GM19238 (cell line): ENCODE data around the gene TRPV5.

Experiments
- DNase-seq: peaks from one replicate; pipeline ENCODE4 v3.0.0; 2011; ENCODE audit warnings: low spot score; ENCODE audit not compliant: insufficient read length

Gene TRPV5

DNA sequence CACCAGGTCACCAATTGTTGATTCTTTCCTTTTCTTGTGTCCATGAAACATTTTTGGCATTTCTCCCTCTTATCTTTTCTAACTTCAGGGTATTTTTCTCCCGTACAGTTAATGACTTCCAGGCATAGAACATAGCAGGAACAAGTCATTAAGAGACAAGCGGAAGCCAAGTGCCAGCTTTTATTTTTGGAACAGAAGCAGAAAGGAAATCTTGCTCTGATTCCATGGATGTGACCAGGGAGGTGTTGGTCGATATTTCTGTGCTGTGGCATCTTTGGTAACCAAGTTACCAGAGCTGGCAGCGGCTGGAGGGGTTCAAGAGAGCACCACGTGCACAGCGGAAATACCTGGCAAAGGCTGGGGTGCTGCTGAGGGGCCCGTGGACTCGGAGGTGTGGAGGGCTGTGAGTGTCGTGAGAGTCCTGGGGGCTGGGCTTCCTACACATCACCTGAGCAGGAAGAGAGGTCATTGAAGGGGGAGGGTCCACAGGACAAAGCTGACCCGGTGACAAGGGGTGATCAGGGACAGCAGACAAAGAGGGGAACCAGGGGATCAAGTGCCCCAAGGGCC is 7.5 kb upstream of the TRPV5 start:
- DNase-seq = no peak

DNA sequence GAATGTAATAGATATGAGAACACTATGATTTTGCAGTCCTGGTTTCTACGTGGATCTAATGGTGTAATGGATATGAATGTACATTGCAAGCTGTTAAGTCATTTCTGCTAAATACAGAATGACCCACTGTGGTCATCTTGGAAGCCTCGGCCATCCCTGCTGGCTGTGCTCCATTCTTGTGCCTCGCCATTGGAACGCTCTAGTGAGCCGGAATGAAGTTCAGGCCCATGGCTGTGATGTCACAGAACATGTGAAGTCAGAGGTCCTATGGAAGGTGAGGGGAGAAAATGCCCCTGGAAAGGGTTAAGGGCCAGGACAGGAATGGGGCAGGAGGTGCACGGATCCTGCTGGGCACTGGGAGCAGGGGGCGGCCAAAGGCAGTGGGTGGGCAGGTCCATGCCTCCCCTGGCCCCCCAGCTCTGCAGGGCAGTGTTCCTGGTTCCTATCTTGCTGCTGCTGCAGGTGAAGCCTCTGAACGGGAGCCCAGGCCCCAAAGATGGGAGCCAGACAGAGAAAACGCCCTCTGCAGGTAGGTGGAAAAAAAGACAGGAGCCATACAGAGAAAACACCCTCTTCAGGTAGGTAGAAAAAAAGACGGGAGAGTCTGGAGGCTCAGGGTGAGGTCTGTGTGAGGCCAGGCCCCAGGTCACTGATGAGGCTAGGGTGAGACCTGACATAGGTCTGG is 5.8 kb upstream of the TRPV5 start, which contains the start of gene LLCFC1:
TSS of gene LLCFC1 (plus strand) at position 259 of the 685 bp plus-strand sequence. CDS start at position 397, 138 bp downstream.
- DNase-seq = peak; percentile 13

DNA sequence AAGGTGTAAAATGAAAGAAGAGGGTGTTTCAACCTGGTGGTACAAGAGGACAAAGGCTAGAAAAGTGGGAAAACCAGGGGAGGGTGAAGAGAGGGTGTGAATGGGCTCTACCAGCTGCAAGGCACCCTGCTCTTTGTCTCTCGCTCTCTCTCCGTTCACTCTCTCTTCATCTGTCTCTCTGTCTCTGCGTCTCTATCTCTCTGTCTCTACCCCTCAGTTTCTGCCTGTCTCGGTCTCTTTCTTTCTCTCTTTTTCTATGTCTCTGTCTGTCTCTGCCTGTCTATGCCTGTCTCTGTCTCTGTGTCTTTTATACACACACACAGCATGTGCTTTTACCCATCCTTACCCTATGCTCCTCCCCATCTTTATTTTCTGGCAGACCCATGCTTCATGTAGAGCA is 5.1 kb upstream of the TRPV5 start:
- no peak for DNase-seq

DNA sequence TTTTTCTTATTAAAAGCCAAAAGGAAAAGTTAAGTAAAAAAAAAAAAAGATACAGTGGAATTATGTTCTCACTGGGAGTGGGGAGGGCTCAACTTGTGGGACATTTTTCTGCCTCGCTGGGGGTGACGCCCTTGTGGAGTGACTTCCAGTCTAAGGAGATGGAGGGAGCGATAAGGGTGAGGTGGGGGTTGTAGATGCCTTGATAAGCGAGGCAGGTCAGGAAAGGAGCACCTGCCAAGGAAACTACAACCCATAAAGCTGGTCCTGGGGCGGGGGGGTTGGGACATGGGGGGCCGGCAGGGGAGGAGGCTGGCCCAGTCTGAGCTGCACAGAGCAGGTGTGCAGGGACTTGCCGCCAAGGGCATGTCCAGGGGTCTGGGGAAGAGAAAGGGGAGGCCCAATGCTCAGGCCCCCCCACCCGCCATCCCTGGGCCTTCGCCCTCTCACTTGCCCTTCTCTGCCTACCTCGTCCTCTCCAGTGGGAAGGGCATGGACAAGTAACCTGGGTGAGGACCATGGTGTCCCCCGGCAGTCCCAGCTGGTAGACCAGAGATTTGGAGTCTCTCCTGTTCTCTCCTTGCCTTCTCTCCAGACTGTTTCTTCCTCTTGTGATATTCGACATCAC is 2.5 kb upstream of the TRPV5 start:
- no peak for DNase-seq

DNA sequence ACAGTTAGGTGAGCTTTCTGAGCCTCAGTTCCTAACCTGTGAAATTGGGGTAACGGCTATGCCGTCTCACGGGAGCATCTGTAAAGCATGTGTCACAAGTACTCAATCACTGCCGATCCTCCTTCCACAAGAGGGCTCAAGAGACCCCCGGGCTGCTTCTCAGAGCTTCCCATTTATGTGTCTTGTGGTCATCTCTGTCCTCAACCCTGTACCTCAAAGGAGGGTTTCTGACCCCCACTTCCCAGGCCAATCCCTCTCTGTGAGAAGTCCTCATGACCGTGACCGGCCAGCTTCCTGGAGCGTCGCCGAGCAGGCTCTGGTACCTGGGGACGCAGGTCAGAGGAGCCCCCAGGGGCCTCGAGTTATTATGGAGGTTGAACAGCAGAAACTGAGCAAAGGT is 510 bp upstream of the TRPV5 start:
- no peak for DNase-seq

DNA sequence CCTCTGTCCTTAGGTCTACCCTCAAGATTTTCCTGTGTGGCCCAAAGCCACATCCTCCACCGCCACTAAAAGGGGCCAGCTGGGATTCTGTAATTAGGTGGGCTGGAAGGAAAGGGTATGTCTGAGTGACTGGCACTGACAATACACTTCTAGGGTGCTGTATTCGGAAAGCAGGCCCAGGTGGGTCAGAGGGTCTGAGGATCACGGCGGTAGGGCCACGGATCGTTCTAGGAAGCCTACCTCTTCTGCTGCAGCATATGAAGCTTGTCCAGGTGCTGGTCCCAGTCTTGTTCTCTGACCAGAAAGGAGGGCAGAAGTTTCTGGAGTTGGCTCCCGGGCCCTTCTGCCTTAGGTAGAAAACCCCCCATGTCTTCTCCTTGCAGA is 462 bp downstream of the TRPV5 start:
- DNase-seq = no peak

DNA sequence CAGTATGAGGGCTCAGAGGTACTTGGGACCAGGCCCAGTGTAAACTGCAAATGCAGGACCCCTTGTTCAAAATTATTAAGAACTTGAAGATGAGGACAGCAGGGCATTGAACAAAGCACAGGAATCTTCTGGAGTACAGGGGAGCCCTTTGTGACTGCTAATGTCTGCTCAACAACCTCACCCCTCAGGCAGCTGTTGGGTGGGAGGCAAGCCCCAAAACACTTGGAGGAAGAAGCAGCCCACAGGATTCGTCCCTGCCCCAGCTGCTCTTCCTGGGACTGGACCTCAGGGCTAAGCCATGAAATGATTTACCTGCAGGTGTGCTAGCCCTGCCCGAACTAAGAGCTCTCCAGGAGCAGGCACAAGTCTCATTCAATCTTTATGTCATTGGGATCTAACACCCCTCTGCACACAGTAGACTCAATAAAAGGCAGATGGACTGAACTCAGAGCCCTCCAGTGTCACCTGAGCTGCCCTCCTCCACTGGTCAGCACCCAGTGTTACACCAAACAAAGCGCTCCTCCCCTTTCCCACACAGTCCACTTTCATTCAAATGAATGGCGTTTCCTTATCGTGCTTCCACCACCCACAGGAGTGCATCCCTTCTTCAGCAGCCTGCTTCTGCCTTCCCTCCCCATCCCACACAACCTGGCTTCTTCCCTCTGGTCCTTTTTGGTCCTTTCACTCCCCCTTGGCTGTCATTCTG is 1.0 kb downstream of the TRPV5 start:
- no peak for DNase-seq

DNA sequence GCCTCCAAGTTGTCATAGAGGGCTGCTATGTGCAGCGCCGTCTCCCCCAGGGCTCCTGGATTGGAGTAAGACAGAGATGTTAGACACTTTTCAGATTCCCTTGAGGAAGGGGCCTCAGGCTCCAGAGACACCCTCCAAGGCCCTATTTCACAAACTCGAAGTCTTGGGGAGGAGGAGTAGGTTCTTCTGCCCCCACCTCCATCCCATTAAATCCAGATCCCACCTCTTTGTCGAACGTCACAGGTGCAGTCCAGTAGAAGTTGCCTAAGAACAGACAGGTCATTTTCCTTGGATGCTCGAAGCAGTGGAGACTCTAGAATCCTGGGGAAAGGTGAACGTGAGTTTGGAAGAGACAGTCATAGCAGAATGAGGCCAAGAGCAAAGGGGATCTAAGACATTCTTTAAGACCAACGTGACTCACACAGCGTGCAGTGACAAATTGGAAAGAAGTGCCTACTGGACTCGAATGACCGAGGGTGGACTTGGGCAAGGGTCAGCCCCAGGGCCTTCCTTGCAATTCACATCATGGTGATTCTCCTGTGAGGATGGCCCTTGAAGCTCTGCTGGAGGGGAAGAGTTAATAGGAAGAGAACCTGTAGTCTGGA is 3.3 kb downstream of the TRPV5 start:
- no peak for DNase-seq

DNA sequence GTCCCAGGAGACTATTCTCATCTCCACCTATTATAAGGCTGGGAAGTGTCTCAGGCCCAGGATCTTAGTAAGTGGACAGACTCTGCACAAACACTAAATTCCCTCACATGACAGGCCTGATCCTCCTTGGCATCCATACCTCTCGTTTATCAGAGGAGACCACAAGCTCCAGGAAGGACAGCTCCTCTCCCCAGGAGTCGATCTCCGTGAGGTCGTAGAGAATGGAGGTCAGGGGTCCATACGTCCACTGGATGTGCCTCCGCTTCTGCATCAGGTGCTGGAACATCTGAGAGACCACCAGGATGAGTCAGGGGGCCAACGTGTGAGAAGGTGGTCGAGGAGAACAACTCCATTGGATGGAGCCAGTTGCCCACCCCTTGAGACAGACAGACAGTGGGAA is 5.6 kb downstream of the TRPV5 start:
- DNase-seq = no peak

DNA sequence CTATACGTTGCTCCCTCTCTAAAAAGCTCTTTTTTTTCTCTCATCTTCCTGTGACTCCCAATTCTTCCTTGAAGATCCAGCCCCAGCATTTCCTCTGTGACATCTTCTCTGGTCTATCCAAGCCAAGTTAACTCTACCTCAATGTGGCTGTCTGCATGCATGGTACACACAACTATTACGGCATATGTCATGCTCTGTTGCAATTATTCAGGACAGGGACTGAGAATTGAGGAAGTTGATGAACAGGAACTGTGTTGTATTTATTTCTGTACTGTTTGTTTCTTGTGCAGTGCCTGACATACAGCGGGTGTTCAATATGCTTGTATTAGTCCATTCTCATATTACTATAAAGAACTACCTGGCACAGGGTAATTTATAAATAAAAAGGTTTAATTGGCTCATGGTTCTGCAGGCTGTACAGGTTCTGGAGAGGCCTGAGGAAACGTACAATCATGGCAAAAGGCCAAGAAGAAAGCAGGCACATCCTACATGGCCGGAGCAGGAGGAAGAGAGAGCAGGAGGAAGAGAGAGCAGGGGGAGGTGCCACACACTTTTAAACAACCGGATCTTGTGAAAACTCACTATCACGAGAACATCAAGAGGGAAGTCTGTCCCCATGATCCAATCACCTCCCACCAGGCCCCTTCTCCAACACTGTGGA is 6.3 kb downstream of the TRPV5 start:
- DNase-seq = no peak

DNA sequence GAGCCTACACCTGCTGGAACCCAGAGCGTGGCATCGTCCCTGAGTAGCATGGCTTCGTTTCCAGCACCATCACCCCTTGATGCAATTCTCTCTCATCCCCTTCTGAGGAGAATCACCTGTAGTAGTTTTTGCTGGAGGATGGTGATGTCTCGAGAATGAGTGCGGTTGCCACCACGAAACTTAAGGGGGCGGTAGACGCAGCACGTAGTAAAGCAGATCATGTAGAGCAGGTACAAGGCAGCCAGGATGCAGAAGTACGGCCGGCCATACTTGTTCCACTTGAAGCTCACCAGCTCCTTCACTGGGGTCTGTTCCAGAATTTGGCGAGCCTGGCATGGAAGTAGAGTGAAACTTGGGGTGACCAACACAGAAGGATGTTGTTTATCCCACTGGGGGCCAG is 8.1 kb downstream of the TRPV5 start:
- DNase-seq = no peak

DNA sequence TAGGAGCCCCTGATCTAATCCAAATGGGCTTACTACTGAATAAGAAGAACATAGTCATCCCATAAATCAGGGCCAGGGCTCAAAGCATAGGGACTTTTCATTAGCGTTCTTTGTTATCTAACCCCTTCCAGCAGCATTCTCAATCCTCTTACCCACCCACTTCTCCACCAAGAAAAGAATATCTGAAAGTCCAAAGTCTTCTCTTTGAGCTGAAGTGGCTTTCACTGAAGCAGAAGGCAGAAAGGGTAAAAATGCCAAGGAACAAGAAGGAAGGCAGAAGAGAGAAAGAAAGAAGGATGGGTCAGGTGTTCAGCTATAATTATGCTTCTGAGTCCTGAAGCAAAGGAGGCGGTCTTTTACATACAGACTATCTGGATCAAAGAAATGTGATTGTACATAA is 10.2 kb downstream of the TRPV5 start:
- no peak for DNase-seq

DNA sequence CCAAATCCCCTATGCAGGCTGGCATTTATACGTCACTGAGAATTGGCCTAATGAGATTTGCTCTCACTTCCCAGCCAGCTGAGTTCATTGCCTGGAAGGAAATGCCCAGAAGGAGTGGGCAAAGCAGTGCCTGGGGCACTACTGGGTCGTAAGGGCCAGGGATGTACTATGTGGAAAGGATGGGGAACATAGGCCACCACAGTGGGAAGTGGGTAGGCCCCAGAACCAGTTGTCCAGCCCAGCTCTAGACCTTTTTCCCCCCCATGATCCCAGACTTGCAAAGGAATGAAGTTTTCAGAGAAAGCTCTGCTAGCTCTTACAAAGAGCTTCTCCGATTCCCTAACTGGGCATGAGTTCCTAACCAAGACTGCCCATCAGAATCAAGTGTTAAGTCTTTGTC is 13.9 kb downstream of the TRPV5 start:
- no peak for DNase-seq

DNA sequence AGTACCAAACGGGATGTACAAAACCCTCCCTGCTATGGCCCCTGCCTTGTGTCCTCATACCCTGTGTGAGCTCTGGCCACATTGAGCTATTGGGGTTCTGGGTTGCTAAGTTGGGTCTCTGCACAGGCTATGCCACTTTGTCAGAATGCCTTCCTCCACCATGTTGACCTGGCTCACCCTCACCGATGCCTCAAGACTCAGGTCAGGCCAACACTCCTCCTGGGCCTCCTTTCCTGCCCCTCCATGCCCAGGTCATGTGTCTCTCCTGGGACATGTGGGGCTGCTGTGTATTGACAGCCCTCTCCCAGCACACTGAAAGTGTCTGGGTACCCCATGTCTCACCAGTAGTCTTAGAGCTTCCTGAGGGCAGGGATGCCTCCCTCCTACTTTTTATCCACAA is 14.6 kb downstream of the TRPV5 start:
- no peak for DNase-seq

DNA sequence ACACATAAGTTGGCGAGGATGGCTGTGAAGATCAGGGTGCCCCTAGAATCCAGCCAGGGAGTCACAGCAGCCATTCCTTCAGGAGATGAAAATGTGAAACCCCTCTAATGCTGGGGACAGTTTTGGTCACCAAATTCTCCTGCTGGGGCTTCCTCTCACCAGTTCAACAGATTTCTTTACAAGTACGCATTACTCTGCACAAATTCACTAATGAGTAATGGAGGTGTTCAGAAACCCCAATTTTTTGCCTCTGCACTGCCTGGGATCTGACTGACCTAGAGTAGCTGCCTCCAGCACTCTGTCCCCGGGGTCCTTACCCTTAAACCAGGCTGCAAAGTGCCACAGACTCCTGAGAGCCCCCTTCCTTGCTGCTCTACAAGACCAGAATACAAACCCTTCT is 16.1 kb downstream of the TRPV5 start:
- DNase-seq = no peak

DNA sequence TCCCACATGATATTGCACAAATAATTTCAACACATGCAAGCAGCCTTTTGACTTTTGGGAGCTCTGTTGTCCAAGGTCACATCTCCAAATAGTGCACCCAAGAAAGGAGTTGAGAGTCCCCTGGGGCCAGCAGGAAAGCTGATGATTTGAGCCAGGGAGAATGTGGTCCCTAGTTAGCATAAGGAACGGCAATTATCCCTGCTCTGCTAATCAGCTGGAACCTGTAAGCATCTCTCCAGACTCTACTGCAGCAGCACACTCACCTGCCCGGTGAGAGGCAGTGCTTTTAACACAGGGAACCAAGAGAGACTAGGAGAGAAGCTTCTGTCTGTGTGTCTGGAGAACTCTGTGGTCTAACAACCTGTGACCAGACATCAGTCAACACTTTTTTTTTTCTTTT is 17.0 kb downstream of the TRPV5 start:
- no peak for DNase-seq

DNA sequence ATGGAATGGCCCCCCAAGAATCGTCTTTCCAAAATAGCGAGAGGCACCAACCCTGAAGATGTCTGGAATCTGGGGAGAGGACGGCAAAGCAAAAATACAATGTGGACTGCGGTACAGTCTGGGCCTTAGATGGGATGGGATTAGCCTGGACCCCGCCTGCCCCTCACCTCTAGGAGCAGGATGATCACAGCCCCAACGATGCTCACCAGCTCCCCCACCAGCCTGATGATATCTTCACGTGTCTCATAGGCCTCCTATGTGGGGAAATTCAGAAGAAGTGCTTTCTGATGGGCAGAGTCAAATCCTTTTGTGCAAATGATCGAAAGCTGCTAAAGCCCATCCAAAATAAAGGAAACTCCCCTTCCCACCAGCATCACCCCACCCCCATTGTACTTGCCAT is 18.2 kb downstream of the TRPV5 start:
- DNase-seq = no peak

DNA sequence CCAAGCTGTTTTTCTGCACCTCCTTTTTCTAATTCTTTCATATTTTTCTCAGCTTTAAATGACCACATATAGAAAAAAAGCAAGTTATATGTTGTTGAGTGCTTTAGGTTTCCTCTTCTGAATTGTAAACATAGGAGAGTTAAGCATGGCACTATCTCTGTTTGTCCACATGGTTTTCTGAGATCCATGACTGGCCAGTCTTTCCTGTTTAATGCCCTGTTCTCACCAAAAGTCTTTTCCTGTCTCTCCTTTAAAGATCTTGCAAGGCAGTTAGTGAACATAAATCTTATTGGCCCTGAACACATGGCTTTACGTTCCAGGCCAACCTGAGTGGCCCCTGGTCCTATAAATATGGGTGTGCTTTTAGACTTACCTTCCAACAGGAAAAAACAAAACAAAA is 19.4 kb downstream of the TRPV5 start:
- no peak for DNase-seq

DNA sequence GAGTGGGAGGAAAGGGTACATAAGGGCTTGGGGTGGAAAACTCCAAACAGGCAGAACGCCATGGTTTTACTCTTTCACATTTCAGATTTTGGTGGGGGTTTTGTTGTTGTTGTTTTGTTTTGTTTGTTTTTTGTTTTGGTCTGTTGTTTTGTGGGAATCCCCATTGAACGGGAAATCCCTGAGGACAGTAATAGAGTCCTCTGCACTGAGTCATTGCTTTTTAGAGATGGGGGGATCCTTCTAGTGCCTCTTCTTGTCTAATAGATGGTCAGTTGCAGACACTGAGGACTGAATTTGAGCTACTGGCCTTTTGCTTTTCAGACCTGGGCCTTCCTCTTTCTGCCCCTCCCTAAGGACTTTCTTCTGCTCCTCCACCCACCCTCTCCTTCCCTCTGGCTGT is 20.0 kb downstream of the TRPV5 start:
- no peak for DNase-seq

DNA sequence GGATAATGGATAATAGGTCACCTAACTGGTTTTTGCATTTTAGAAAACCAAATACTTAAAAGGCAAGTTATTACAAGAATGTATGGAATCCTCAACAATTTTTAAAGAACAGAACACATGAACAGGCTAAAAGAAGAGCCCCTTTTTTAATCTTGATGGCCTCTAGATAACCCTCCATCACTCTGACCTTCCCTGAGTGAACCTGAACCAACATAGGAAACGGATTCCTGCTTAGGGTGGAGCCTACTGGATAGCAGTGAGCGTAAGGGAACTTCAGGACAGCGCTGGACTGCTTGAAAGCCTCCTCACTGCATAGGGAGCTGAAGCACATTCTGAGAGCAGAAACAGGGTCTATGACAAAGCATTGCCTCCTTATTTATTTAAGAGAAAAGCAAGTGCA is 20.5 kb downstream of the TRPV5 start:
- DNase-seq = no peak

DNA sequence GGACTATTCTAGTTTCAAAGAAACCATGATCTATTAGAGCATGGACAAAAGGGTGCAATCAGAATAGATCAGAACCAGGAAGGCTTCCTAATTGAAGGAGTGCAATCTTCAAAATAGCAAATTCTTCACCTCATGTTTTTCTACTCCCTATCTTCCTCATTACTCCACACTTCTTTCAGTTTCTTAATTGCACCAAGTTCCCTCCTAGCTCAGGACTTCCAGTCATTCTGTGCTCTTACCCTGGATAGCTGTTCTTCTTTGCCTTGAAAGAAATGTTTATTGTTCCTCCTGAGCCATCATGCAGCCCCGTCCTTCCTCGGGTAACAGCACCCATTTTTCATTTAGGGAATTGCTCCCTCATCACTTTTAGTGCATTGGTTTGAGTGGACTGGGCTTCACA is 23.1 kb downstream of the TRPV5 start:
- DNase-seq = no peak

DNA sequence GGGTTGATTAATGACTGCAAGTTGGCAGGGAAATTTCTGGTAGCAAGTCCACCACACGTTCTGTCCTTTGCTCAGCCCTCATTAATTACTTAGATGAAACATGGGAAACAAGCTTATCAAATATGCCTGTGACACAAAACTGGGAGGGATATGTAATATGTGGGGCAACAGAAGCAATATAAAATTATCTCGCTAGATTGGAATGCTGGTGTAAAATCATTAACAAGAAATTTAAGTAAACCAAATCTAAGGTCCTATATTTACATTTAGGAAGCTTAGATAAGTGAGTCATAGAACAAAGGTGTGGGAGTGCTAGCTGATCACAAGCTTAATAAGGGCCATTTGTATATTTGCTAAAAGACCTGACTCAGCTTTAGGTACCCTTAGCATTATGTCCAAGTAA is 23.5 kb downstream of the TRPV5 start:
- no peak for DNase-seq
